ENCODE data around the gene EPG5. TPM values are rescaled to one million over a fixed set of nuclear protein-coding genes. Genes with fewer than 3 reads are reported as not detected.
"Not testable (repeated sequence)": the region's sequence is repeated elsewhere in the genome, so short reads cannot be mapped to it uniquely, and the experiment has no call there.

The EPG5 gene
- polyA plus RNA-seq (ENCODE audit: insufficient read length in 4 of 4), result 10 to 100 TPM; 18.1 to 24.2 (median 19.8) TPM

GRCh38 chr18:45967007-45967706 lies at the start of gene EPG5:
Gene EPG5, minus strand, starts transcription at chr18:45967329. Its CDS starts 90 bp downstream, at chr18:45967239.
- DNase-seq (ENCODE audit: low read depth in 4 of 4, low spot score in 3 of 4), result peak; percentile 85 to 94 (median 92)

- no peak for DNase-seq (ENCODE audit: low read depth in 4 of 4, low spot score in 3 of 4)
These were observed 46.5 kb upstream of the EPG5 start for GRCh38 chr18:46013484-46014189.

- DNase-seq (ENCODE audit: low read depth in 4 of 4, low spot score in 3 of 4), result no peak
These were observed 43.5 kb upstream of the EPG5 start for GRCh38 chr18:46010676-46011075.

- no peak for DNase-seq (ENCODE audit: low read depth in 4 of 4, low spot score in 3 of 4)
These were observed 42.9 kb upstream of the EPG5 start for GRCh38 chr18:46010050-46010449.

- DNase-seq (ENCODE audit: low read depth in 4 of 4, low spot score in 3 of 4), result no peak
These were observed 42.2 kb upstream of the EPG5 start for GRCh38 chr18:46009125-46009840.

GRCh38 chr18:46008531-46008930 lies 41.4 kb upstream of the EPG5 start:
- DNase-seq (ENCODE audit: low read depth in 4 of 4, low spot score in 3 of 4), result no peak

GRCh38 chr18:46007165-46007564 lies 40.0 kb upstream of the EPG5 start:
- no peak for DNase-seq (ENCODE audit: low read depth in 4 of 4, low spot score in 3 of 4)

GRCh38 chr18:46002934-46003333 lies 35.8 kb upstream of the EPG5 start:
- no peak for DNase-seq (ENCODE audit: low read depth in 4 of 4, low spot score in 3 of 4)

GRCh38 chr18:46001892-46002291 lies 34.8 kb upstream of the EPG5 start:
- no peak for DNase-seq (ENCODE audit: low read depth in 4 of 4, low spot score in 3 of 4)

- DNase-seq (ENCODE audit: low read depth in 4 of 4, low spot score in 3 of 4), result no peak
These were observed 33.9 kb upstream of the EPG5 start for GRCh38 chr18:46001074-46001473.

- DNase-seq (ENCODE audit: low read depth in 4 of 4, low spot score in 3 of 4), result no peak
These were observed 32.4 kb upstream of the EPG5 start for GRCh38 chr18:45999536-45999935.

- DNase-seq (ENCODE audit: low read depth in 4 of 4, low spot score in 3 of 4), result no peak
These were observed 31.1 kb upstream of the EPG5 start for GRCh38 chr18:45998244-45998643.

GRCh38 chr18:45997700-45998151 lies 30.6 kb upstream of the EPG5 start:
- DNase-seq (ENCODE audit: low read depth in 4 of 4, low spot score in 3 of 4), result no peak

- DNase-seq (ENCODE audit: low read depth in 4 of 4, low spot score in 3 of 4), result no peak
These were observed 28.3 kb upstream of the EPG5 start for GRCh38 chr18:45995461-45995860.

GRCh38 chr18:45993438-45993837 lies 26.3 kb upstream of the EPG5 start:
- no peak for DNase-seq (ENCODE audit: low read depth in 4 of 4, low spot score in 3 of 4)

GRCh38 chr18:45992527-45992926 lies 25.4 kb upstream of the EPG5 start:
- not testable (repeated sequence) for DNase-seq (ENCODE audit: low read depth in 4 of 4, low spot score in 3 of 4)

GRCh38 chr18:45991788-45992187 lies 24.7 kb upstream of the EPG5 start:
- no peak for DNase-seq (ENCODE audit: low read depth in 4 of 4, low spot score in 3 of 4)

GRCh38 chr18:45984546-45985235 lies 17.6 kb upstream of the EPG5 start:
- DNase-seq (ENCODE audit: low read depth in 4 of 4, low spot score in 3 of 4), result no peak

GRCh38 chr18:45981821-45982220 lies 14.7 kb upstream of the EPG5 start:
- no peak for DNase-seq (ENCODE audit: low read depth in 4 of 4, low spot score in 3 of 4)

- DNase-seq (ENCODE audit: low read depth in 4 of 4, low spot score in 3 of 4), result no peak
These were observed 13.1 kb upstream of the EPG5 start for GRCh38 chr18:45980229-45980628.

- no peak for DNase-seq (ENCODE audit: low read depth in 4 of 4, low spot score in 3 of 4)
These were observed 11.0 kb upstream of the EPG5 start for GRCh38 chr18:45978084-45978483.
